BE2C (cell line): ENCODE measurements around the gene GARIN5B.

Experiments
- DNase-seq: peaks from one replicate; pipeline ENCODE4 v3.0.0-alpha.2; 2020
- H3K27me3 ChIP-seq: fragments of 250-450 bp; sonication (Bioruptor Pico); 2 replicates; pipeline ENCODE4 v1.5.1; 2020; ENCODE audit warnings: mild to moderate bottlenecking
- H3K36me3 ChIP-seq: fragments of 250-450 bp; sonication (Bioruptor Pico); 2 replicates; pipeline ENCODE4 v1.5.1; 2020; ENCODE audit warnings: mild to moderate bottlenecking
- H3K4me1 ChIP-seq: fragments of 250-450 bp; sonication (Bioruptor Pico); 2 replicates; pipeline ENCODE4 v1.5.1; 2020
- H3K4me3 ChIP-seq: 2 replicates; pipeline ENCODE4 v1.5.1; 2011; ENCODE audit warnings: low read depth, low read length
- H3K9me3 ChIP-seq: fragments of 250-450 bp; sonication (Bioruptor Pico); 2 replicates; pipeline ENCODE4 v1.5.1; 2020
- TF ChIP-seq, protein P1 (sequence below): IDR thresholded peaks from 2 replicates; pipeline ENCODE4 v1.5.1; 2012; ENCODE audit warnings: mild to moderate bottlenecking, low read depth, low read length

GARIN5B gene

DNA sequence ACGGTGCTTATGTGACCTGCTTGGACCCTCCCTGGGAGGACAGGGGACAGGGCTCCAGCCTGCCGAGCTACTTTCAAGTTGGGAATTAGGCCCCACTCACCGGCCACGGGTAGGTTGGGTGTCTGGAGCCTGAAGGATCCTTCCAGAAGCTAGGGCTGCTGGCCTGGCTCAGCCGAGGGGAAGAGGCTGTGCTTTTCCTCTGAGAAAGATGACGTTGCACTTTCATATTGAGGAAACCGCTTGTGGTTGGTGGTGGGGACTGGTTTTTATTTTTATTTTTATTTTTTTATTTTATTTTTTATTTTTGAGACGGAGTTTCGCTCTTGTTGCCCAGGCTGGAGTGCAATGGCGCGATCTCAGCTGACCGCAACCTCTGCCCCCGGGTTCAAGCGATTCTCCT lies 37.9 kb downstream of the GARIN5B start, which contains the start of gene TMEM150B:
TSS of gene TMEM150B (minus strand) at position 170 of the 400 bp plus-strand sequence. CDS start 4,305 bp downstream, outside the sequence.
- no peaks in the 10 kb centered on the region for H3K36me3 ChIP-seq
- TF ChIP-seq, protein P1, sequence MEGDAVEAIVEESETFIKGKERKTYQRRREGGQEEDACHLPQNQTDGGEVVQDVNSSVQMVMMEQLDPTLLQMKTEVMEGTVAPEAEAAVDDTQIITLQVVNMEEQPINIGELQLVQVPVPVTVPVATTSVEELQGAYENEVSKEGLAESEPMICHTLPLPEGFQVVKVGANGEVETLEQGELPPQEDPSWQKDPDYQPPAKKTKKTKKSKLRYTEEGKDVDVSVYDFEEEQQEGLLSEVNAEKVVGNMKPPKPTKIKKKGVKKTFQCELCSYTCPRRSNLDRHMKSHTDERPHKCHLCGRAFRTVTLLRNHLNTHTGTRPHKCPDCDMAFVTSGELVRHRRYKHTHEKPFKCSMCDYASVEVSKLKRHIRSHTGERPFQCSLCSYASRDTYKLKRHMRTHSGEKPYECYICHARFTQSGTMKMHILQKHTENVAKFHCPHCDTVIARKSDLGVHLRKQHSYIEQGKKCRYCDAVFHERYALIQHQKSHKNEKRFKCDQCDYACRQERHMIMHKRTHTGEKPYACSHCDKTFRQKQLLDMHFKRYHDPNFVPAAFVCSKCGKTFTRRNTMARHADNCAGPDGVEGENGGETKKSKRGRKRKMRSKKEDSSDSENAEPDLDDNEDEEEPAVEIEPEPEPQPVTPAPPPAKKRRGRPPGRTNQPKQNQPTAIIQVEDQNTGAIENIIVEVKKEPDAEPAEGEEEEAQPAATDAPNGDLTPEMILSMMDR = no peak
- H3K9me3 ChIP-seq = no peaks in the 10 kb centered on the region
- no peak within 1 kb of the TSS for H3K4me3 ChIP-seq
- no peak for DNase-seq
- no peaks in the 10 kb centered on the region for H3K27me3 ChIP-seq
- H3K4me1 ChIP-seq = no peaks in the 10 kb centered on the region

DNA sequence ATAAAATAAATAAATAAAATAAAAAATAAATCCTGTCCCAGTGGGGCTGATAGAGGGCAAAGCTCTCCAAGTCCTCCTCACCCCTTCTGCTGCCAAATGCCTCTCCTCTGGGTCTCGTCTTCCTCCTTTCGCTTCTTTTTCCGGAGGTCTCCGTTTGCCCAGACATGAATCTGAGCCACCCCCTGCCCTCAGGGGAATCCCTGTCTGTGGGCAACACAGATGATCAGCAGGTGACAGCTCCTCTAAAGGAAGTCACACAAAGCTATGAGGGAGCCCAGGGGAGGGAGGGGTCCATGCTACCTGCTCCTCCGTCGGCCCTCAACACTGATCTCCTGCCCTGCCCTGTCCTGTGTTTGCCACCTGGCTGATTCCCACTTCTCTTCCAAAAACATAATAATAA lies 38.4 kb downstream of the GARIN5B start:
- Histone ChIP-seq H3K4me1 (no peaks in the 10 kb centered on the region; the same call in 1 of the 2 replicates), H3K36me3 (no peaks in the 10 kb centered on the region), H3K27me3 (no peaks in the 10 kb centered on the region), H3K9me3 (no peaks in the 10 kb centered on the region), H3K4me3 (no peak overlapping the region)
- TF ChIP-seq, protein P1 = no peak
- DNase-seq = no peak

DNA sequence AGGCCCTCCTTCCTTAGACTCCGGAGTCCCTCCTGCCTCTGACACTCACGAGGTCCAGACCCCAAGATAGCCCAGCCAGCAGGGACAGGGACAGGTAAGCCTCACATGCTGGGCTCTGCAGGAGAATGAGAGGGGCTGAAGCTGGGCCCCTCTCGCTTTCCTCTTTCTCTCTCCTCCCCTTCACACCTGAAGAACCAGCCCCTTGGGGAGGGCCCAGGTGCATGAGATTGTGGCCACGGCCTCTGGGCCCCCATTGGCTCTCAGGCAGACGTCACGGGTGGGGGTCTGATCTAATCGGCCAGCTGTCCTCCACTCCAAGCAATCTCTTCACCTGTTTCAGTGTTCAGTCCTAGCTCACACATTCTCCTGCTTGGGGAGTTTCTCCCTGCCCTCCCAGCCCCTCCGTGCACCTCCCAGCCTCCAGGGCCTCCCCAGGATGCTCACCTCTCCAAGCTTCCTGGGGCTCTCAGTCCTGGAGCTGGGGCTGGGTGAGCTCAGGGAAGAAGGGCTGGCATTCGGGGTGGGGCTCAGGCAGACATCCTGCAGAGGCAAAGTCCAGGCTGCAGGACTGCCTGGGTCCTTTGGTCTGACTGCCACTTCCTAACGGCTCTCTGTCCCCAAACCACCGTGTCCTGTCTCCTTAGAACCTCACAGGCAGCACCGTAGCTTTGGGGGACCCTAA lies 40.7 kb downstream of the GARIN5B start:
- TF ChIP-seq, protein P1 = no peak

DNA sequence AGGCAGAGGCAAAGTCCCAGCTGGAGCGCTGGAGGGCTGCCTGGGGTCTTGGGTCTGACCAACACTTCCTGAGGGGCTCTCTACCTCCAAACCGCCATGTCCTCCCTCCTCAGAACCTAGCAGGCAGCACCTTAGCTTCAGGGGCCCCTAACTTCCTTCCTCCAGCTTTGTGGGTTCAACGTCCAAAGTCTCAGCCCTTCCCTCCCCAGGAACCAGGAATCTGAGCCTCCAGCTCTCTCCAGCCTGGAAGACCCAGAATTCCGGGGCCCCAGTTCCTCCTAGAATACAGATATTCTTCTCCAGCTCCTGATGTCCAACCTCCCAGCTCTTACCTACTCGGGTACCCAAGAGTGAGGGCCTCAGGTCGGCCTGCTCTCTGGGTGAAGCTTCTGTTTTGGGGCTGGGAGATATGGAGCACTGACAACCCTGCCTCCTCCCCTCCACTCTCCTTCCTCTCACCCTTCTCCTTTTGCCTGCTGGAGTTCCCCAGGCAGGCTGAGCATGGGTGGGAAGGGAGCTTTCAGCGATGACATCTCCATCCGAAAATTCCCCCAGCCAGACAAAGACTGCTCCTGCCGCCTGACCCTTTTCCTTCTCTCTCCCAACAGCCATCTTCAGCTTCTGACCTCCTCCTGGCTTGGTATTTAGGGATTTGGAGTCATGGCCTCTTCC lies 41.5 kb downstream of the GARIN5B start:
- H3K4me3 ChIP-seq = no peak overlapping the region
- H3K36me3 ChIP-seq = no peaks in the 10 kb centered on the region
- TF ChIP-seq, protein P1 = no peak

More for the DNA sequence above, 40.7 kb downstream of the GARIN5B start:
- Histone ChIP-seq H3K27me3 (no peaks in the 10 kb centered on the region), H3K36me3 (no peaks in the 10 kb centered on the region), H3K4me3 (no peak overlapping the region), H3K4me1 (no peaks in the 10 kb centered on the region; the same call in 1 of the 2 replicates), H3K9me3 (no peaks in the 10 kb centered on the region)
- no peak for DNase-seq

DNA sequence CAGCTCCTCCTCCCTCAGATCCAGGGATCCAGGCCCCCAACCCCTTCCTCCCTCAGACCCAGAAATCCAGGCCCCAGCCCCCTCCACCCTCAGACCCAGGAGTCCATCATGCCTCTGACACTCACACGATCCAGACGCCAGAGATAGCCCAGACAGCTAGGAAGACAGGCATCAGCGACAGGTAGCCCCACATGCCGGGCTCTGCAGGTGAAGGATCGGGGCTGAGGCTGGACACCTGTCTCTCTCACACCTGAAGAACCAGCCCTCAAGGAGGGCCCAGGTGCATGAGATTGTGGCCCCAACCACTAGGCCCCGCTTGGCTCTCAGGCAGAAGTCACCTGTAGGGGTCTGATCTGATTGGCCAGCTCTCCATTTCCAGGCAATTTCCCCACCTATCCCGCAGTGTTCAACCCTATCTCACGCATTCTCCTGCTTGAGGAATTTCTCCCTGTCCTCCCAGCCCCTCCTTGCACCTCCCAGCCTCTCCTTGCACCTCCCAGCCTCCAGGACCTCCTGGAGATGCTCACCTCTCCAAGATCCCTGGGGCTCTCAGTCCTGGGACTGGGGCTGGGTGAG lies 42.1 kb downstream of the GARIN5B start:
- Histone ChIP-seq H3K27me3 (no peaks in the 10 kb centered on the region), H3K36me3 (no peaks in the 10 kb centered on the region), H3K4me1 (no peaks in the 10 kb centered on the region; the same call in 1 of the 2 replicates), H3K4me3 (no peak overlapping the region), H3K9me3 (no peaks in the 10 kb centered on the region)
- no peak for DNase-seq
- TF ChIP-seq, protein P1 = no peak

More for the DNA sequence above, 41.5 kb downstream of the GARIN5B start:
- no peaks in the 10 kb centered on the region for H3K27me3 ChIP-seq
- no peaks in the 10 kb centered on the region; the same call in 1 of the 2 replicates for H3K4me1 ChIP-seq
- H3K9me3 ChIP-seq = no peaks in the 10 kb centered on the region
- DNase-seq = no peak
